Measurements from ENCODE around the gene OR6M1. TPM values are rescaled to one million over a fixed set of nuclear protein-coding genes. Genes with fewer than 3 reads are reported as not detected.

OR6M1 gene
- polyA plus RNA-seq, 1 of the 3 experiments (the other 2 are of a cell fraction): not detected

DNA sequence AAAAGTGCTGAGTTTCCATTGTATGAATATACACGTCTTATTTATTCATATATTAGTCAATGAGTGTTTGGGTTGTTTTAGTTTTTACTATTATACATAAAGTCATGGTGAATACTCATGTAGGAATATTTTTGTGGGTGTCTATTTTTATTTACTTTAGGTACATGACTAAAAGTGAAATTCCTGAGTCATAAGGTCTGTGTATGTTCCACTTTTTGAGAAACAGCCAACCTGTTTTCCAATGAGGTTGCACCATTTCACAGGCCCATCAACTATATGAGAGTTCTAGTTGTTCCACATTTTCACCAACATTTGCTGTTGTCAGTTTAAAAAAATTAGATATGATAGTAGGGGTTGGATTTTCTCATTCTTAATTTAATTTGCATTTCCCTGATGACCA, 45.3 kb downstream of the OR6M1 start:
- Histone ChIP-seq H3K9me3 (no peaks in the 10 kb centered on the region), H3K4me1 (ENCODE audit: control insufficient read depth in 1 of 2, insufficient read depth in 2 of 2, low read depth in 1 of 2, low read length in 1 of 2) (no peaks in the 10 kb centered on the region), H3K9ac (no peak overlapping the region), H2AFZ (ENCODE audit: low read depth) (no peak overlapping the region), H4K20me1 (ENCODE audit: insufficient read depth) (no peaks in the 10 kb centered on the region), H3K9me2 (no peaks in the 10 kb centered on the region), H3K79me2 (ENCODE audit: insufficient read depth) (no peaks in the 10 kb centered on the region), H3K36me3 (replicated peaks in 1 of 2; ENCODE audit: control insufficient read depth in 1 of 2, insufficient read depth in 2 of 2, low read length in 1 of 2) (no peaks in the 10 kb centered on the region), H3K27ac (ENCODE audit: low read depth in 2 of 2, low read length in 1 of 2) (no peak overlapping the region), H3K4me3 (ENCODE audit: low read depth in 2 of 2, low read length in 1 of 2) (no peak overlapping the region), H3F3A (replicated peaks; ENCODE audit: insufficient read depth) (no peaks in the 10 kb centered on the region), H3K4me2 (no peak overlapping the region), H3K27me3 (ENCODE audit: insufficient read depth) (peaks cover 15% of the 10 kb centered on the region; the same call in 1 of the 2 replicates)
- TF ChIP-seq NFIC (IDR thresholded peaks at IDR 0.05; ENCODE audit: borderline replicate concordance): no peak
- TF ChIP-seq, protein P1, sequence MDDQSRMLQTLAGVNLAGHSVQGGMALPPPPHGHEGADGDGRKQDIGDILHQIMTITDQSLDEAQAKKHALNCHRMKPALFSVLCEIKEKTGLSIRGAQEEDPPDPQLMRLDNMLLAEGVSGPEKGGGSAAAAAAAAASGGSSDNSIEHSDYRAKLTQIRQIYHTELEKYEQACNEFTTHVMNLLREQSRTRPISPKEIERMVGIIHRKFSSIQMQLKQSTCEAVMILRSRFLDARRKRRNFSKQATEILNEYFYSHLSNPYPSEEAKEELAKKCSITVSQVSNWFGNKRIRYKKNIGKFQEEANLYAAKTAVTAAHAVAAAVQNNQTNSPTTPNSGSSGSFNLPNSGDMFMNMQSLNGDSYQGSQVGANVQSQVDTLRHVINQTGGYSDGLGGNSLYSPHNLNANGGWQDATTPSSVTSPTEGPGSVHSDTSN (IDR thresholded peaks at IDR 0.05): no peak
- TF ChIP-seq, protein P2, sequence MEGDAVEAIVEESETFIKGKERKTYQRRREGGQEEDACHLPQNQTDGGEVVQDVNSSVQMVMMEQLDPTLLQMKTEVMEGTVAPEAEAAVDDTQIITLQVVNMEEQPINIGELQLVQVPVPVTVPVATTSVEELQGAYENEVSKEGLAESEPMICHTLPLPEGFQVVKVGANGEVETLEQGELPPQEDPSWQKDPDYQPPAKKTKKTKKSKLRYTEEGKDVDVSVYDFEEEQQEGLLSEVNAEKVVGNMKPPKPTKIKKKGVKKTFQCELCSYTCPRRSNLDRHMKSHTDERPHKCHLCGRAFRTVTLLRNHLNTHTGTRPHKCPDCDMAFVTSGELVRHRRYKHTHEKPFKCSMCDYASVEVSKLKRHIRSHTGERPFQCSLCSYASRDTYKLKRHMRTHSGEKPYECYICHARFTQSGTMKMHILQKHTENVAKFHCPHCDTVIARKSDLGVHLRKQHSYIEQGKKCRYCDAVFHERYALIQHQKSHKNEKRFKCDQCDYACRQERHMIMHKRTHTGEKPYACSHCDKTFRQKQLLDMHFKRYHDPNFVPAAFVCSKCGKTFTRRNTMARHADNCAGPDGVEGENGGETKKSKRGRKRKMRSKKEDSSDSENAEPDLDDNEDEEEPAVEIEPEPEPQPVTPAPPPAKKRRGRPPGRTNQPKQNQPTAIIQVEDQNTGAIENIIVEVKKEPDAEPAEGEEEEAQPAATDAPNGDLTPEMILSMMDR (IDR thresholded peaks at IDR 0.05): no peak
- no peak for TF ChIP-seq MEF2A (IDR thresholded peaks at IDR 0.05; ENCODE audit: borderline replicate concordance, low read depth)
- TF ChIP-seq TAF1 (IDR thresholded peaks at IDR 0.05; ENCODE audit: borderline replicate concordance, low read depth, low read length): no peak
- ChIA-PET CTCF (interaction anchor here (0.6 kb wide), 1 partner anchor 19 kb away, joined by 3 read pairs; the partner anchor contains the start of gene ZNF202), POLR2A (no interaction called here)
- WGBS (ENCODE audit: low lambda C conversion rate): 4% methylated on average over 1 of the region's 1 CpG
- no peak for DNase-seq

DNA sequence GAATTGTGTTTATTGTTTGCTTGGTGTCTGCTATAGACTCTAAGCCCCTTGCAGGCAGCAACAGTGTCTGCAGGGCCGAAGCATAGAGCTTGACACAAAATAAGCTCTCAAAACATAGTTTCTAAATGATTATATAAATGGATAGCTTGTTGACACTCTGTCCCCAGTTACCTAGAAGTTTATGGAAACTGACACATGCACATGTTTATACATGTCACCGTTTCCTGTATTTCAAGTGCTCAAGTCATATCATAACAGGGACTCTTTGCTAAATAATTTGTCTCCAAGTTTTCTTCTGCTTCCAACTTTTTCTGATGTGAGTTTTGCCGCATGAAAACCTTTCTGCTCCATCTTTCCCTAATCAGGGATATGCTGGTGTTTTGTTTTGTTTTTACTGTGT, 48.2 kb downstream of the OR6M1 start:
- TF ChIP-seq MXI1 (IDR thresholded peaks at IDR 0.05; ENCODE audit: low read depth, low read length) (no peak), JUND (IDR thresholded peaks at IDR 0.05) (no peak), FOXJ3 (CRISPR knock-in tag; IDR thresholded peaks at IDR 0.05) (no peak)
- TF ChIP-seq, protein P2 (IDR thresholded peaks at IDR 0.05): no peak
- no peaks in the 10 kb centered on the region for H3K4me1 ChIP-seq (ENCODE audit: control insufficient read depth in 1 of 2, insufficient read depth in 2 of 2, low read depth in 1 of 2, low read length in 1 of 2)
- H2AFZ ChIP-seq (ENCODE audit: low read depth): no peak overlapping the region
- no peaks in the 10 kb centered on the region for H4K20me1 ChIP-seq (ENCODE audit: insufficient read depth)
- ChIA-PET POLR2A (no interaction called here), CTCF (no interaction called here)
- H3K9ac ChIP-seq: no peak overlapping the region
- H3K79me2 ChIP-seq (ENCODE audit: insufficient read depth): no peaks in the 10 kb centered on the region
- H3F3A ChIP-seq (replicated peaks; ENCODE audit: insufficient read depth): no peaks in the 10 kb centered on the region
- peaks cover 15% of the 10 kb centered on the region; the same call in 1 of the 2 replicates for H3K27me3 ChIP-seq (ENCODE audit: insufficient read depth)
- no peak overlapping the region for H3K27ac ChIP-seq (ENCODE audit: low read depth in 2 of 2, low read length in 1 of 2)
- under 1% methylated on average over 3 of the region's 3 CpGs for WGBS (ENCODE audit: low lambda C conversion rate)
- no peaks in the 10 kb centered on the region for H3K36me3 ChIP-seq (replicated peaks in 1 of 2; ENCODE audit: control insufficient read depth in 1 of 2, insufficient read depth in 2 of 2, low read length in 1 of 2)
- H3K4me3 ChIP-seq (ENCODE audit: low read depth in 2 of 2, low read length in 1 of 2): no peak overlapping the region
- H3K9me2 ChIP-seq: no peaks in the 10 kb centered on the region
- H3K9me3 ChIP-seq: no peaks in the 10 kb centered on the region
- no peak overlapping the region for H3K4me2 ChIP-seq
- no peak for DNase-seq
